SIG-M5 treated with dmso at 0.1 percent for 504 hours (cell line): ENCODE data around the gene STIM1.
"Not testable (repeated sequence)": the region's sequence is repeated elsewhere in the genome, so short reads cannot be mapped to it uniquely, and the experiment has no call there.

Experiments used
- DNase-seq: peaks from one replicate; lab custom pipeline; 2025; ENCODE audit not compliant: unreplicated experiment; lab: John Stamatoyannopoulos, UW

STIM1 gene

DNA sequence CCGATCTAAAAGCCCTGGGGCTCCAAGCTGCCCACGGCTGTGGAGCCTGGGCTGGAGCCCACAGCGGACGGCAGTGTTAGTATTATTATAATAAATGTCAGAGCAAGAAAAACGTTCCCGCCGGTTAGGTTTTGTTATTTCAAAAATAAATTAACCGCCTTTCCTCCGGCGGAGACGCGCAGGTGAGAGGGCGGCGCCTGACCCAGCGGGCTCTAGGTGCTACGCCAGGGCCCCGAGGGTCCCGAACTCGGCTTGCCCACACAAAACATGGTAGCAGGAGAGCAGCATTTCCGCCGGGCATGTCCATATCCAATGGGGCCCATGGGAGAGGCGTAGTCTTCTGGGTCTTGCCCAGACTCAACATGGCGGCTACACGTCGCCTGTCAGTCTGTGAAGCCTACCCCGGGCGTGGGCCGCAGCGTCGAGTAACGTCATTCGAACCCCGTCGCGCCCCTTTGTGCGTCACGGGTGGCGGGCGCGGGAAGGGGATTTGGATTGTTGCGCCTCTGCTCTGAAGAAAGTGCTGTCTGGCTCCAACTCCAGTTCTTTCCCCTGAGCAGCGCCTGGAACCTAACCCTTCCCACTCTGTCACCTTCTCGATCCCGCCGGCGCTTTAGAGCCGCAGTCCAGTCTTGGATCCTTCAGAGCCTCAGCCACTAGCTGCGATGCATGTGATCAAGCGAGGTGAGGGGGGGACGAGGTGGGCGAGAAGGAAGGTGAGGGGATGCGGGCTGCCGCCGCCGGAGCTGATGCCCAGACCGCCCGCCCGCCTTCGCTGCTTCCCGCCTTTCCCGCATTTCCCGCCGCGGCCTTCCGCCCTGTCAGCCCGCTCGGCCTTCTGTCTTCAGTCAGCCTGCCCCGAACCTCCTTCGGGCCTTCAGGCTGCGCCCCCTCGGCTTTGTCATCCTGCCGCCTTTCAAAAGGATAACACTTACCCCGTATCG, 239.2 kb downstream of the STIM1 start, which contains the start of gene RRM1:
Gene RRM1 (plus strand): TSS at position 452 of the 944 bp plus-strand sequence. CDS start 214 bp downstream, at position 666.
- peak; percentile 92 for DNase-seq

DNA sequence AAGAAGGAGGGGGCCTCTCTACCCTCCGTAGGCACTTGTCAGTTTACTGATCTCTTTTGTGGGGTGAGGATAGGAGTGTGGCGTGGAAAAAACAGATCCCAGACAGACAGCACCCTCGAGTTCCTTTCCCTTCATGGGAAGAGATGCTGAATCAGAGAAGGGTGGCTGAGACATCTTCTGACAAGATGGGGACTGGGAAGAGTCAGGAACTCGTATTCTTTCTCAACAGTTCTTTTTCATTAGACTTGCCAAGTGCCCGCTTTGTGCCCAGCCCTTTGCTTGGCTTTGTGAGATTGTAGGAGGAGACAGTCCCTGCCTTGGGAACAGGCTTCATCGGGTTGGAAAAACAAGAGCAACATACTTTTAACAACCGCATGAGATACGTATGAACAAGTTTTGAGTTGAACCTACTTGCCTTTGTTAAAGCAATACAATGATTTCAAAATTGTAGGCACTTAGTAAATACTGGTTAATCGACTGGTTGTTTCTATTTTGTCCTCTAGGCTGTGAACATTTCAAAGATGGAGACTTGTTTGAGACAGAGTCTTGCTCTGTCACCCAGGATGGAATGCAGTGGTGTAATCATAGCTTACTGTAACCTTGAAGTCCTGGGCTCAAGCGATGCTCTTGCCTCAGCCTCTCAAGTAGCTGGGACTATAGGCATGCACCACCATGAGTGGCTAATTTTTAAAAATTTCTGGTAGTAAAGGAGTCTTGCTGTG, 240.2 kb downstream of the STIM1 start:
- DNase-seq, result peak; percentile 68

DNA sequence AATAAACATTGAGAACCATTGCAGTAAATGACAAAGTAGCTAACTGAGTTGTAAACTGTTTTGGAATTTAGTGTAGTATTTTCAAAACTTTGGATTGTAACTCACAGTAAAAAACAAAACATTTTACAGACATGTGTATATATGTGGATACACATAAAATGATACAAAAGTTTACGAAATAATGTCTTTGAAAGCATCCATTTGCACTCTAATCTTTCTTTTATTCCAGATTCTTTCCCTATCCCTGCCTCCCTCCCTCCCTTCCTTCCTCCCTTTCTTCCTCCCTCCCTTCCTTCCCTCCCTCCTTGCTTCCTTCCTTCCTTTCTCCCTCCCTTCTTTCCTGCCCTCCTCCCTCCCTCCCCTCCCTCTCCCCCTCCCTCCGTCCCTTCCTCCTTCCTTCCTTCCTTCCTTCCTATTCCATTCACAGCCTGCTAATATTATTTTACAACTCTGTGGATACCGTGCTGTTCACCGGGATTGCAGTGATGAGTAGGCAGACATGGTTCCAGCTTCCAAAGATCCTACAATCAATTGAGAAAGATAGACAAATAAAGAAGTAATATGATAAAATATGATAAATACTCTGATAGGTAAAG, 242.7 kb downstream of the STIM1 start:
- DNase-seq, result no peak

DNA sequence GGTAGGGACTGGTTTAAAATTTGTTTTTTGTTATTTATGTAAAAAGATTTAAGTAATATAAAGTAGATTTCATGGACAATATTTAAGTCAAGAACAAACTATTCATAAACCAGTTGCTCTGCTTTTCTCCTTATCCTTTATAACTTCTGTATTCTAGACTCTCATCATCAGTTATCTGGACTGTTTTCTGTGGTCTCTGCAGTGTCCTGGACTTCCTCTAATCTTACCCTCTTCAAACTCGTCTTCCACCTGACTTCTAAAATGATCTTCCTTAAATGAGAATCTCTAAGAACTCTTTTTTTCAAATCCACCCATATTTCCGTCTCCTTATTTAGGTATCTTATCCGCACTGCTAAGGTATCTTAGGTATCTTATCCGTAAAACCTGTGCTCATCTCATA, 247.2 kb downstream of the STIM1 start:
- DNase-seq, result peak; percentile 16

DNA sequence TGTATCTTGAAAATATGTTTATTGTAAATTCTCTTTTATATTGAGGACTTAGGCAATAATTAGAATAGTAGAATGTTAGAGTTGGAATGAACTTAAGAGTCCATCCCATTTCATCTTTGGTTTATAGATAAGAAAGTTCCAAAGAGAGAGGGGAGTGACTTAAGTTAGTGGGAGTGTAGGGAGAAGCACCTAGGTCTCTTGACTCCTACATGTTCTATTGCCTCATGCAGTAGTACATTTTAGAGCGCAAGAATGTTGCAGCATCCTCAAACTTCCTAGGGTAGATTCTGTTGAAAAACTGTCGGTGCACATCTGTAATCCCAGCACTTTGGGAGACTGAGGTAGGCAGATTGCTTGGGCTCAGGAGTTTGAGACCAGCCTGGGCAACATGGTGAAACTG, 247.8 kb downstream of the STIM1 start:
- no peak for DNase-seq

DNA sequence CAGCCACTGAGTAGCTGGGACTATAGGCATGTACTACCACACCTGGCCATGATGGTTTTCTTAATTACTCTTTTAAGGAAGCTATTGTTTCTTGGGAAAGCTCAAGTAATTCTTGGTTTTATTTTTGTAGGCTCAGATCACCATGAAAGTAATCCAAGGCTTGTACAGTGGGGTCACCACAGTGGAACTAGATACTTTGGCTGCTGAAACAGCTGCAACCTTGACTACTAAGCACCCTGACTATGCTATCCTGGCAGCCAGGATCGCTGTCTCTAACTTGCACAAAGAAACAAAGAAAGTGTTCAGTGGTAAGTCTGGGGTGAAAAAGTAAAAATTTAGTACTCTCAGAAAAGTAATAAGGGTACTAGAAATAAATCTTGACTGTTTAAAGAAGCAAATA, 250.5 kb downstream of the STIM1 start:
- no peak for DNase-seq

DNA sequence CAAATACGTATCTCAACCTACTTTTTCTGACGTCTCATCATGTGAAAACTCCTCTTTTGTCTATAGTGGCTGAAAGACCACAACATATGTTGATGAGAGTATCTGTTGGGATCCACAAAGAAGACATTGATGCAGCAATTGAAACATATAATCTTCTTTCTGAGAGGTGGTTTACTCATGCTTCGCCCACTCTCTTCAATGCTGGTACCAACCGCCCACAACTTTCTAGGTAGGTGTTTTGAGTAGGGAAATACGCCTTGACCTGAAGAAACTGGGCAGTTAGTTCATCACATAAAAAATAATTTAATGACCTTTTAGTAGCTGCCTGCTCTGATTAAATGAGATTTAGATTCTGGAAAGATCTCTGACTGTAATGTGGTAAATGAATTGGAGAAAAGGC, 256.4 kb downstream of the STIM1 start:
- DNase-seq, result no peak

DNA sequence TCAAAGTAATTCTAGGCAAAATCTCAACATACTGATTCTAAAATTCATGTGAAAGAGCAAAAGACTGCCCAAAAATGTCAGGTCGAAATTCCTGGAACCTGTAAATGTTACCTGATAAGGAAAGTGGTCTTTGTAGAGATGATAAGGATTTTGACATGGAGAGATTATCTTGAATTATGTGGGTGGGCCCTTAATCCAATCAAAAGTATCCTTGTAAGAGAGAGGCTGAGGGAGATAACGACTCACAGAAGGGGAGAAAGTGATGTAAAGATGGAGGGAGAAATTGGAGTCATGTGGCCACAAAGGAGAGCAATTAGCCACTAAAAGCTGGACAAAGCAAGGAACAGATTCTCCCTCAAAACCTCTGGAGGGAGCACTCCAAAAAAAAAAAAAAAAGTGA, 259.7 kb downstream of the STIM1 start:
- DNase-seq, result no peak

DNA sequence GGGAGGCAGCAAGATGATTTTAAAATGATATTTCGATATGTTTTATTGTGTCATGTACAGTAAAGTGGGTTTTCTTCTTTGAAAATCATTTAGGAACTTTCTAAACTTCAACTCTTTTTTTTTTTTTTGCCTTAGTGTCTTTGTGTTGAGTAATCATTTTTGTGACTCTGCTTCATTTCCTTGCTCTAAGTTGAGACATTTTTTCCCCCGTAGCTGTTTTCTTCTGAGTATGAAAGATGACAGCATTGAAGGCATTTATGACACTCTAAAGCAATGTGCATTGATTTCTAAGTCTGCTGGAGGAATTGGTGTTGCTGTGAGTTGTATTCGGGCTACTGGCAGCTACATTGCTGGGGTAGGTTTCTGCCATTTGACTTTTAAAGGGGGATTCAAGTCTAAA, 262.6 kb downstream of the STIM1 start:
- no peak for DNase-seq

DNA sequence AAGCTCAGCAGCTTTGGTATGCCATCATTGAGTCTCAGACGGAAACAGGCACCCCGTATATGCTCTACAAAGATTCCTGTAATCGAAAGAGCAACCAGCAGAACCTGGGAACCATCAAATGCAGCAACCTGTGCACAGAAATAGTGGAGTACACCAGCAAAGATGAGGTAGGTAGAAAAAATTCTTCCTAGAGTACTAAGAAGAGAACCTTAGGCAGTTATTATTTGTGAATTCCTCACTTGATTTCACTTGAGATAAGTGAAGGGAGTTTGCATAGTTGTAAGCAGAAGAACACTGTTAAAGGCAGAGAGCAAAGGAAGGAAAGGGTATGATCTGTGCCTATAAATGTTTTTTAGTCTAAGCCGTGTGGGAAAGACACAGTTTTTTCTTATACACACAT, 267.8 kb downstream of the STIM1 start:
- no peak for DNase-seq

DNA sequence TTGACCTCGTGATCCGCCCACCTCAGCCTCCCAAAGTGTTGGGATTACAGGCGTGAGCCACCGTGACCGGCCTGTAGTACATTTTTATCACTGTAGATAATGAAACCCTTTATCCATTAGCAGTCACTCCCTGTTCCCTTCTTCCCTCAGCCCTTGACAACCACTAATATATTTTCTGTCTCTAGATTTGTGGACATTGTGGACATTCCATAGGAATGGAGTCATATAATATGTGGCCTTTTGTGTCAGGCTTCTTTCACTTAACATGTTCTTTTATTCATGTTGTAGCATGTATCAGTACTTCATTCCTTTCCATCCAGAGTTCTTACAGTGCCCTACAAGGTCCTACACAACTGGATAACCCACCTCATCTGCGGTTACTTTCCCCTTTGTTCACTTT, 269.7 kb downstream of the STIM1 start:
- no peak for DNase-seq

DNA sequence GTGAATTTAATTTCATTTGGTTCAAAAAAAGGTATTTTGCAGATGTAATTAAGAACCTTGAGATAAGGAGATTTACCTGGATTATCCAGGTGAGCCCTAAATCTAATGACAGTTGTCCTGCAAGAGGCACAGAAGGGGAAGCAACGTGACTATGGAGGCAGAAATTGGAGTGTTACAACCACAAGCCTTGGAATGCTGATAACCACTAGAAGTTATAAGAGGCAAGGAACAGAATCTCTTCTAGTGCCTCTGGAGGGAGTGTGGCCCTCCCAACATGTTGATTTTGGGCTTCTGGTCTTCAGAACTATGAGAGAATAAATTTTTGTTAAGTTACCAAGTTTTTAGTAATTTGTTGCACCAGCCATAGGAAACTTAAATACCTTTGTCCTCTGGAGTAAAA, 271.9 kb downstream of the STIM1 start:
- no peak for DNase-seq

DNA sequence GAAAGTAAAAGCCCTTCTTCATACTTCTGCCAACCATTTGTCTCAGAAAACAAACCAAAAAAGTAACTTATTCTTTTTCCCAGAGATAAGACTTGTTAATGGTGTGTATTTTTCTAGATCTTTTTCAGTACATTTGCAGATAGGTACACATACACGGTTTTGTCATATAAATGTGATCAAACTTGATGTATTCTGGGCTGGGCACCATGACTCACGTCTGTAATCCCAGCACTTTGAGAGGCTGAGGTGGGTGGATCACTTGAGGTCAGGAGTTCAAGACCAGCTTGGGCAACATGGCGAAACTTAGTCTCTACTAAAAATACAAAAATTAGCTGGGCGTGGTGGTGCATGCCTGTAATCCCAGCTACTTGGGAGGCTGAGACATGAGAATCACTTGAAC, 274.8 kb downstream of the STIM1 start:
- DNase-seq, result not testable (repeated sequence)

DNA sequence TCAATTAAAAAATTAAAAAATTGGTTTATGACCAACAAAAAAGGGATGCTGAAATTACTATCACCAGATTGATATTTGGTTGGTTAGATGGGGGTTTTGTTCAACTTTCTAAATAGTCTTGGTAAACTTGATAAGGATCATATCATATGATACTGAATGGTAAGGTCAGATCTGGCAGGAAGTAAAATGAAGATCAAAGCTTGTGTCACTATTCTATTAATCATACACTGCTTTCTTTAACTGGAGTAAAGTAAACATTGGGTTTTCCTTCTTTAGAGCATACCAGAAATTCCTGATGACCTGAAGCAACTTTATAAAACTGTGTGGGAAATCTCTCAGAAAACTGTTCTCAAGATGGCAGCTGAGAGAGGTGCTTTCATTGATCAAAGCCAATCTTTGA, 279.3 kb downstream of the STIM1 start:
- no peak for DNase-seq

DNA sequence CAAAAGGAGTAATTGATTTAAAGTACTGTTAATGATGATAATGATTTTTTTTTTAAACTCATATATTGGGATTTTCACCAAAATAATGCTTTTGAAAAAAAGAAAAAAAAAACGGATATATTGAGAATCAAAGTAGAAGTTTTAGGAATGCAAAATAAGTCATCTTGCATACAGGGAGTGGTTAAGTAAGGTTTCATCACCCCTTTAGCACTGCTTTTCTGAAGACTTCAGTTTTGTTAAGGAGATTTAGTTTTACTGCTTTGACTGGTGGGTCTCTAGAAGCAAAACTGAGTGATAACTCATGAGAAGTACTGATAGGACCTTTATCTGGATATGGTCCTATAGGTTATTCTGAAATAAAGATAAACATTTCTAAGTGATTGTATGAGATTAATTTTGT, 283.0 kb downstream of the STIM1 start:
- DNase-seq, result no peak

DNA sequence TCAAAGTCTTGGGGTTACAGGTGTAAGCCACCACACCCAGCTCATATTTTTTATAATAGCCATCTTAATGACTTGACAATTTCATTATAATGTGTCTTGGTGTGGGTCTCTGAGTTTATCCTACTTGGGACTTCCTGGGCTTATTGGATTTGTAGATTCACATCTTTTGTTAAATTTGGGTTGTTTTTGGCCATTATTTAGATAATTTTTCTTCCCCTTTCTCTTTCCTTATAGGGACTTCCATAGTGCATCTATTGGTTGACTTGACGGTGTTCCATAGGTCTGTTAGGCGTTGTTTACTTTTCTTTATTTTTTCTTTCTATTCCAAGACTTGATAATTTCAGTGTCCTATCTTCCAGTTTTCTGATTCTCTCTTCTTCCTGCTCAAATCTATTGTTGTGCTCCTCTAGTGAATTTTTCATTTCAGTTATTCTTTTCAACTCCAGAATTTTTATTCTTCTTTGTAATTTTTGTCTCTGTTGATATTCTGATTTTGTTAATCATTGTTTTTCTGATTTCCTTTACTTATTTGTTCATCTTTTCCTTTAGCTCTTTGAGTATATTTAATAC, 284.7 kb downstream of the STIM1 start:
- no peak for DNase-seq
